HG03060 (cell line): Measurements from ENCODE around the gene SCFD1.

ENCODE experiments used
- ATAC-seq: cut with Tn5 transposase; IDR thresholded peaks from one replicate; pipeline ENCODE4 v1.9.1; 2021; ENCODE audit warnings: low read depth, moderate number of reproducible peaks; ENCODE audit not compliant: unreplicated experiment

Gene SCFD1

GRCh38 chr14:30748343-30748742, 126.2 kb downstream of the SCFD1 start:
- ATAC-seq, result no peak

GRCh38 chr14:30751646-30752416, 129.7 kb downstream of the SCFD1 start:
- ATAC-seq, result no peak

GRCh38 chr14:30753452-30753851, 131.3 kb downstream of the SCFD1 start:
- ATAC-seq, result no peak

GRCh38 chr14:30754778-30755177, 132.7 kb downstream of the SCFD1 start:
- no peak for ATAC-seq

- no peak for ATAC-seq
Observed at GRCh38 chr14:30756594-30756993, 134.5 kb downstream of the SCFD1 start.

GRCh38 chr14:30757082-30757481, 135.0 kb downstream of the SCFD1 start:
- ATAC-seq, result no peak

GRCh38 chr14:30759172-30760125, 137.3 kb downstream of the SCFD1 start:
- ATAC-seq, result no peak

DNA sequence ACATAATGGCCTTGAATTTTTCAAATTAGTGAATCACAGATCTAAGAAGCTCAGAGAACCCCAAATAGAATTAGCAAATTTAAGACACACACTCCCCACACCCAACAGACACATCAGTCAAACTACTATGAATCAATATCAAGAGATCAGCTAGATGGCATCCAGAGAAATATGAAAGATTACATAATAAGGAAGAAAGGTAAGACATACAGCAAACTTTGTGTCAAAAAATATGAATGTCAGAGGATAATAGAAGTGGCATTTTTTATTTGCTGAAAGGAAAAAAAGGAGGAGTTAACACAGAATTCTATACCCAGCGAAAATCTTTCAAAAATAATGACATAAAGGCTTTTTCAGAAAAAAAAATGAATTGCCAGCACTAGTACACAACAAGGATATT, 141.8 kb downstream of the SCFD1 start:
- ATAC-seq, result no peak

GRCh38 chr14:30767624-30768023, 145.5 kb downstream of the SCFD1 start:
- no peak for ATAC-seq

GRCh38 chr14:30768791-30769190, 146.7 kb downstream of the SCFD1 start:
- no peak for ATAC-seq

DNA sequence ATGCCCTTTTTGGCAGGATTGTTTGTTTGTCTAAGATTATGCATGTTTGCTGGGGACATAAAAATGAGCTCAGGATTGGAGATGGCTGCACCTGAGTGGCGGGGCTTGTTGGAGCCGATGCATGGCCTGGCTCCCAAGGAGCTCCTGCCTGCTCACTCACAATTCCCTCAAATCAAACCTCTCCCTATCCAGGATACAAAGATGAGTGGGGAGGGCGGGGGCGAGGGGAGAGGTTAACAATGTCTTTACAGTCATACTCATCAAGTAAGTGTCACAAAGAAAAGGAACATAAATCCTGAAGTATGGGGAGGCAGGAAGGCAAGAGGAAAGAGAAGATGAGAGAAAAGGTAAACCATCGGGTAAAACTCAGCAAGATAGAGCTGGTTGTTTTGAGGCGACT, 148.3 kb downstream of the SCFD1 start:
- ATAC-seq, result no peak

GRCh38 chr14:30771595-30771994, 149.5 kb downstream of the SCFD1 start:
- ATAC-seq, result no peak

DNA sequence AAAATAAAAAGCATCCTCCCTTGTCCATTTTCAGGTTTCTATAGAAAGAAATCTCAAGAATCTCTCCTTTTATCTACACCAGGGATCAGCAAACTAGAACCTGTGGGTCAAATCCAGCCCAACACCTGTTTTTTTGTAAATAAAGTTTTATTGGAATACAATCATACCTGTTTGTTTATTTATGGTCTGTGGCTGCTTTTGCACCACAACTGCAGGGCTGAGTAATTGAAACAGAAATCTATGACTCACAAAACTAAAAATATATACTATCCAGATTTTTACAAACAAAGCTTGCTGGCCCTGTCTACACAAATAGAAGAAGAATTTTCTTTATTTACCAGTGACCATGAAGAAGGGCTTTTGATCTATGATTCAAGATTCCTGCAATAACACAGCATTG, 157.1 kb downstream of the SCFD1 start:
- peak; percentile 68 for ATAC-seq
